IPS-18c (cell line): ENCODE measurements around the gene TTR.

ENCODE experiments used
- H3K4me3 ChIP-seq: 2 replicates; pipeline ENCODE4 v1.7.0; 2013; ENCODE audit warnings: low read depth, mild to moderate bottlenecking, low read length, moderate library complexity; ENCODE audit not compliant: insufficient read depth
- H3K9me3 ChIP-seq: one replicate; pipeline ENCODE4 v1.6.1; 2013; ENCODE audit warnings: mild to moderate bottlenecking, low read length, moderate library complexity; ENCODE audit not compliant: control insufficient read depth, insufficient read depth

Gene TTR

DNA sequence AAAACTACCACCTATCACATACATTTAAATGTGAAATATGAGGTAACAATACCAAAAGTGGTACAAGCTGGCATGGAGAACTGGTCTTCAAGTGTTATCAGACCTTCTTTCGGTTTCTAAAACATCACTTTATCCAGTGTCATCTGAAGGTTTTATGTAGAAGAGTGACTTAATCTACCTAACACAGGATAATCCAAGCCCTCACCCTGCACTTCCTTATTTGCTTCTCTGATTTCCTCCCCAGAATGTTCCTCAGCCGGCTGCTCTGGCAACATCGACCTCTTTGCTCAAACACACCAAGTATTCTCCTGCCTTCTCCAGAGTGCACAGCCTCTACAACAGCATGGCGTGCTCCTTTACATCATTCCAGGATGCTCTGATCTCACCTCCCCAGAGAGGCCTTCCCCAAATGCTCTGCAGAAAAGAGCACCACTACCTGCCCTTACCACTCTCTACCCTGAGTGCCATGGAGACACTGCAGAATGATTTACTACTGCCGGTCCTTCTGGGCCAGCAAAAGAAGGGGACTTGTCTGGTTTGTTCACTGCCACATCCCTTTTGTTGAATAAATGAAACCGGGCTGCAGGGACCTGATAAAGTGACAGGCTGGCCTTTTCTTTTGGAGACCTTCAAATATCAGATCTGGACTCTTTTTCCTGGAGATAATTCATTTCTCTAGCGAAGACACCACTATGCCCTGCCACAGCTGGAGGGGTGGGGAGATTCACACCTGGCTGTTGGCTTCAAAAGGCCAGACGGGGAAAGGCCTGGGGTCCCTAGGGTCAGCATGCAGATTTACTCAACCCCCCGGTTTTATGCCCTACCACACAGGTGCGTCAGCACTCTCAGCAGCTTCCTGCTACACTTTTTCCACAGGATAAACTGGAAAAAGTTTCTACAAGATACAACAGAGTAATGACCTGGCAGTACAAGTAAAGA lies 42.0 kb downstream of the TTR start:
- H3K4me3 ChIP-seq = no peak overlapping the region
- H3K9me3 ChIP-seq = no peaks in the 10 kb centered on the region

DNA sequence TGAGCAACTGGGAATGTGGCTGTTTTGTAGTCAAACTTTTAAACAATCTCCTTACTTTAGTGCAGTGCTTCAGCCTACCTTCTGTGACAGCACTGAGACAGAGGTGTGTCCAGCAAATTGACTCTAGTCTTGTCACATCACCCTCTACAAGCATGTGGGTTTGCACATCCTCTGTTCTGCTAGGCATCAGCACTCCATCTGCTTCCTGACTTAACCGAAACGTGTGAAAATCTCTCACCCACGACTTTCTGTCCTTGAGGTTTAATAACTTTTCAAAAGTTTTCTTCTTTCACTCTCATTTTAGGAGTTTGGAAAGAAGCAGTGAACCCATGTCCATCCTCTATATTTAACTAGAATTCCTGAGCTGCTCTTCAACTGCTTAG lies 42.6 kb downstream of the TTR start:
- no peaks in the 10 kb centered on the region for H3K9me3 ChIP-seq
- H3K4me3 ChIP-seq = no peak overlapping the region

DNA sequence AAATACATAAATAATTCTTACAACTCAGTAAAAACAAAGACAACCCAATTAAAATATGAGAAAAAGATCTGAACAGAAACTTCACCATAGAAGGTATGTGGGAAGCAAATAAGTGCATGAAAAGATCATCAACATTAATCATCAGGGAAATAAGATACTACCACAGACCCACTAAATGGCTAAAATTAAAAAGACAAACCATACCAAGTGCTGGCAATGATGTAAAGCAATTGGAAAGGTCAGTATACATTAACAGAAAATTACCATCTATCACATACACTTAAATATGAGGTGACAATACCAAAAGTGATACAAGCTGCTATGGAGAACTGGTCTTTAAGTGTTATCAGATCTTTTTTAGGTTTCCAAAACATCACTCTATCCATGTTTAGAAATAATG lies 44.7 kb downstream of the TTR start:
- H3K9me3 ChIP-seq = no peaks in the 10 kb centered on the region
- H3K4me3 ChIP-seq = no peak overlapping the region

DNA sequence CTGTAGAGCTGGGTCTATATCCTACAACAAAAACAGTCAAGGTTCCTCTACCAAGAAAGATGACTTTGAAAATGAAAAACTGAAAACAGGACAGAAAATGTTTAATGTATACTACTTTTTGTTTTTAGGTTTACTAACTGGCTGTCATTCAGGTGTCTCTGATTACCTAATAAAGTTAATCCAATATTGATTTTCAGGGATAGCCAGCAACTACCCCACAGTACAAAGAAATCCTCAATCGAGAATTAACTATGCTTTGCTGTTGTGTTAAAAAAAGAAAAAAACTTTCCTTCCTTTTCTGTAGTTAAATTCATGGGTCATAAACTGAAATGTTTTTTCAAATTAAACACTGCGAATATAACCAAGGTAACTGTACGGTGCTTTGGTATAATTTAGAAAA lies 45.8 kb downstream of the TTR start:
- Histone ChIP-seq H3K4me3 (no peak overlapping the region), H3K9me3 (no peaks in the 10 kb centered on the region)

DNA sequence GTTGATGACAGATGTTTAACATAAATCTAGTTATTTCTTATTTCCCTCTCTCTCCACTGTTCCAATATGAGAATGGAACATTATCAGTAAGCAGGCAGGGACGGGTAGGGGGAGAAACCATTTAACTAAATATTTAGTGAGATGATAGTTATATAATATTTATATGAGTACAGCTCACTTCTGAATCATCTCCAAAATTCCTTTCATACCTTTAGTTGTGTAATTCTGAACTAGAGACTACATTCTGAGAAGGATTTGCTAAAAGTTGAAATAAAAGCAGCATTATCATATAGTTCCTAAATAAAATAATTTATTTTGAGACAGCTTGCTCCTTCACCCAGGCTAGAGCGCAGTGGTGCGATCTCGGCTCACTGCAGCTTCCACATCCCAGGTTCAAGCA lies 51.3 kb downstream of the TTR start:
- no peaks in the 10 kb centered on the region for H3K9me3 ChIP-seq
- no peak overlapping the region for H3K4me3 ChIP-seq

DNA sequence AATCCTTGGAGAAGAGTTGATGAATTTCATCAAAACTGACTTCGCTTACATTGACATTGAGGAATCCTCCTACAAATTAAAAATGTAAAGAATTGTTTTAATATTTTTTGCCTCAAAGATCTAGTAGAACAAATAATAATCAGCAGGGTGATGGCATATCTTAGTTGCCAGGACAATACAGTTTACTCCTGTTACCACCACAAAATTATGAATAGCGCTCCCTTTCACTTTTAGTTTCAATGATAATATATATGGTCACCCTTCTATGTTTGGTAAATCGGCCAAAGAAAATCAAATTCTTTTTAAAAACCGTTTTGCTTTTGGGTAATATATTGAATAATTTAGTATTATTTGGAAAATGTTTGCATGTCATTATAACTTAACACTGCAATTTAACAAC lies 53.7 kb downstream of the TTR start:
- Histone ChIP-seq H3K4me3 (no peak overlapping the region), H3K9me3 (no peaks in the 10 kb centered on the region)

DNA sequence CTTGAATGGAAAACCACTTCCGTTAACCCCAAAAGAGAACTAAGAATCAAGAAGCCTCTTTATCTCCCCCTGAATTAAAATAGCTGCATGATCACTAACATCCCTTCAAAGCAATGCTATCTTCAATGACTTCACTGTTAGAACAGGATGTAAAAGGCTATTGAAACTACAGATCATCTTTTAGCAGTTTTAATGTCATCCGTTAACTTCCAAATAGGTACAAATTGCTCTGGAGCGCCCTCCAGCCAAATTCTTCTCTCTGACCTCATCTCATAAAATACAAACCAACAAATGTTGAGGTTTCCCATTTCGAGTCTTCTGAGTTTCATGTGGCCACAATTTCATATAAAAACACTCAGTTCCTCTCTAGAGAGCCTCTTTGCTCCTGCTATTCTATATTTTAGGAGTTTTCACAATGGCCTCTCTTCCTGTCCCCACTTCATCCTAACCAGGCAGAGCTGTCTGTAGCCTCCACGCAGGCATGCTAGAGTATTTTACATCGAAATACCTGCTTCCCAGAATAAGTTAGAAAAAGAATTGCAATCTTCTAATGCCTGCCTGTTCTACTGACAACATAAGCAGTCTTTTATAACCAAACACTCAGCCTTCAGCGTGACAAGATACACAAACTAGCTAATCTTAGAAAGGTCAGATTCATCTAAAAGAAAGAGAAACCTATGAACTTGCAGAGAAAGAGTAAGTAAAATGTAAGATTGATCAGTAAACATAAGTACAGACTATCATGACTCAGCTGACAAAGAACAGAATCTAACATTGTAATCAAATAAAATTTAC lies 54.9 kb downstream of the TTR start:
- Histone ChIP-seq H3K9me3 (no peaks in the 10 kb centered on the region), H3K4me3 (no peak overlapping the region)

DNA sequence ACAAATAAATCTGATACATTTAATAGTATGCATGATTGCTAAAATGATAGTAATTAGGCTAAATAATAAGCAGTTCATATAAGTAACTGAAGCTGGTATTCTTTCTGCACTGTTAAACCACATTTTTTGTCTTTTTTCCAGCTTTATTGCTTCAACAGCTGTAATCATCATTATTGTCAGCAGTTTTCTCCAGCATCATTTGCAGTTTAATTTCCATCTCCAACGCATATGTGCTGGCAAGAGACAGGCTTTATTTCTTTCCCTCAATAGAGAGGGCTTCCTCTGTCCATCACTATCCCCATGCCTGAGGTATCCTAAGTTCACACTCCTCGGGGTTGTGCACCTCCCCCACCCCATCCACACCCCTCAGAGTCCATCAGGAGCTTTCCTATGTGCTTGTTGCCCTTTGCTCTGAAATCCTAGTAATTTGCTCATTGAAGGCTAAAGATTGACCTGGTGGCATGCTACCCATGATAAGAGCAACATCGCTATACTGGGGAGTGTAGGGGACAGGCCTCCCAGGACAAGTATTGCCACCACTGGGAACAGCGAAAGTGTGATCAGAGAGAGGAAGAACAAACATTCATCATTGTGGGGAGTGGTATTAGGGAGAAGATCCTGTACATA lies 55.6 kb downstream of the TTR start:
- no peaks in the 10 kb centered on the region for H3K9me3 ChIP-seq
- no peak overlapping the region for H3K4me3 ChIP-seq
